ENCODE measurements around the gene DUSP12.
"Not testable (repeated sequence)": the region's sequence is repeated elsewhere in the genome, so short reads cannot be mapped to it uniquely, and the experiment has no call there.

Gene DUSP12

DNA sequence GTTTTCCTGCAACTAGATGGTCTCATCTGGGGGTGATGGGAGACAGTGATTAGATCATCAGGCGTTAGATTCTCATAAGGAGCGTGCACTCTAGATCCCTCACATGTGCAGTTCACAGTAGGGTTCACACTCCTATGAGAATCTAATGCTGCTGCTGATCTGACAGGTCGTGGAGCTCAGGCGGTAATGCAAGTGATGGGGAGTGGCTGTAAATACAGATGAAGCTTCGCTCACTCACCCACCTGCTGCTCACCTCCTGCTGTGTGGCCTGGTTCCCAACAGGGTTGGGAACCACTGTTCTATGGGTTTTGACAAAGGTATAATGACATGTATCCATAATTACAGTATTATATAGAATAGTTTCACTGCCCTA, 20.1 kb downstream of the DUSP12 start:
- not testable (repeated sequence) for DNase-seq (ENCODE audit: low spot score); FAIRE-seq

- FAIRE-seq: no peak
These were observed 20.7 kb downstream of the DUSP12 start for GRCh38 chr1:161770250-161770649.

GRCh38 chr1:161771161-161771560, 21.6 kb downstream of the DUSP12 start:
- DNase-seq (ENCODE audit: low spot score) (no peak), FAIRE-seq (no peak)

More at GRCh38 chr1:161770250-161770649, 20.7 kb downstream of the DUSP12 start:
- DNase-seq (ENCODE audit: low spot score): no peak

GRCh38 chr1:161771973-161772372, 22.4 kb downstream of the DUSP12 start:
- DNase-seq (ENCODE audit: low spot score) (no peak), FAIRE-seq (no peak)

GRCh38 chr1:161772397-161772796, 22.8 kb downstream of the DUSP12 start:
- DNase-seq (ENCODE audit: low spot score) (no peak), FAIRE-seq (no peak)

GRCh38 chr1:161773791-161774190, 24.2 kb downstream of the DUSP12 start:
- DNase-seq (ENCODE audit: low spot score) (no peak), FAIRE-seq (no peak)

DNA sequence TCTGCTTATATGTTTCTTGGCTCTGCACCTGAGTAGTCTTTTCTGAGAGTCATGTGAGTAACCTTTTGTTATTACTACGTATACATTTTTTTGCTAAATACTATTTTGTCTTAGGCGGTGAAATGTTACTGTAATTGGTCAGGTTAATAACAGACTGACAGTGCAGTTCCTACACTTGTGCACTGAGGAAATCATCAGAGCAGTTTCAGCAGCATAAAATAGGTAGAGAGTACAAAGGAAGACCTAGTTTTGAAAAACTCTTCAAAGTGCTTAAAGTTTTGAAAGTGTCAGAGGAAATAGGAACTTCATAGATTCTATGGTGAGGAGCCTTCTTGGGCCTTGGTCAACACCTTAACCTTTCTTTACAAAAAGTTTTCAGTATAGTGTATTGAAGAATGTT, 27.7 kb downstream of the DUSP12 start:
- FAIRE-seq: no peak
- DNase-seq (ENCODE audit: low spot score): no peak

DNA sequence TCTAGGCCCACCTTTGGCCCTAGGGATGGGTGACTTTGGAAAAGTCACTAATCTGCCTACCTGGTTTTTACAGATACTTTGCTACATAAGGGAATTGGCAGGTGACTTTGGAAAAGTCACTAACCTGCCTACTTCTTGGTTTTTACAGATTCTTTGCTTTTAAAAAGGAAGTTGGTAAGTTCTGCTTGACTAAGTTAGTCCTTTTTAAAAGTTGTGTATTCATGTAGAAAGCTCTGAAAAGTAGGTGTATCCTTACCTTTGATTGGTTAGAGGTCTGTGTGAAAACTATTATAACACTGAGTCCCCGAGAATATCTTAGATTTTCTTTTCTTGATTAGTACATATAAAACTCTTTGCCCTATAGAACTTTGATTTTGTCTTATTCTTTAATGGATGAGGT, 28.9 kb downstream of the DUSP12 start:
- DNase-seq (ENCODE audit: low spot score) (no peak), FAIRE-seq (no peak)

GRCh38 chr1:161779393-161779792, 29.8 kb downstream of the DUSP12 start:
- FAIRE-seq (no peak), DNase-seq (ENCODE audit: low spot score) (no peak)

GRCh38 chr1:161781995-161782394, 32.4 kb downstream of the DUSP12 start:
- DNase-seq (ENCODE audit: low spot score) (no peak), FAIRE-seq (no peak)

GRCh38 chr1:161782886-161783285, 33.3 kb downstream of the DUSP12 start:
- FAIRE-seq: no peak
- DNase-seq (ENCODE audit: low spot score): no peak

DNA sequence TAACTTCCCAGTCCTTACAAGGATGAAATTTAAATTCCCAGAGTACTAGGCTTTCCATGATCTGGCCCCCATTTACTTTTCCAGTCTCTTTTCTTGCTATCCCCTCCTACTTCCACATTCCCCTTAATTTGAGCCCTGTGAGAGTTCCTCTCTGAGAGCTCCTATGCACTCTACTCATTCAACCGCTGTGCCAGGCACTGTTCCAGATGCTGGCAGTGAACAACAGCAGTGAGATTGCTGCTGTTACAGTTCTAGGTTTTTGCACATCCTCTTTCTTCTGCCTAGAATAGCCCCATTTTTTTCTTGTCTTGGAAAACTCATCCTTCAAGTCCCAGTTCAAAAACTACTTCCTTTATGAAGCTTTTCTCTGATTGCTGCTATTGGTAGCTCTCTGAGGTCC, 35.4 kb downstream of the DUSP12 start:
- DNase-seq (ENCODE audit: low spot score): no peak
- no peak for FAIRE-seq

DNA sequence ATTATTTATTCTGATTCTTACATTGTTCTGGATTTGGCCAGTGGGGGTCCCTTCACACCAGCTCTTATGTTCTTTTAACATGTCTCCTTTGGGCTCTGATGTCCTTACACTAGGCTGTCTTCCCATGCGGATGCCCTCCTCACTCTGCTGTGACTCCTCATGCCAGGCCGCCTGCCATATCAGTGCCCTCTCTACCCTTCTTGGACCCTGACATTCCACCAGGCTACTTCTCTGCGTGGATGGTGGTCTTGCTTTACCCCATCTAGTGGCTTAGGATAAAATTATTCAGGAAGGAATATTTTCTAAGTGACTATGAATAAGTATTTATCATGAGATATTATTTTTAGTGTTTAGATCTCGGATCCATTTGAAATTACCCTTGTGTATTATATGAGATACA, 37.8 kb downstream of the DUSP12 start:
- FAIRE-seq: no peak
- no peak for DNase-seq (ENCODE audit: low spot score)

DNA sequence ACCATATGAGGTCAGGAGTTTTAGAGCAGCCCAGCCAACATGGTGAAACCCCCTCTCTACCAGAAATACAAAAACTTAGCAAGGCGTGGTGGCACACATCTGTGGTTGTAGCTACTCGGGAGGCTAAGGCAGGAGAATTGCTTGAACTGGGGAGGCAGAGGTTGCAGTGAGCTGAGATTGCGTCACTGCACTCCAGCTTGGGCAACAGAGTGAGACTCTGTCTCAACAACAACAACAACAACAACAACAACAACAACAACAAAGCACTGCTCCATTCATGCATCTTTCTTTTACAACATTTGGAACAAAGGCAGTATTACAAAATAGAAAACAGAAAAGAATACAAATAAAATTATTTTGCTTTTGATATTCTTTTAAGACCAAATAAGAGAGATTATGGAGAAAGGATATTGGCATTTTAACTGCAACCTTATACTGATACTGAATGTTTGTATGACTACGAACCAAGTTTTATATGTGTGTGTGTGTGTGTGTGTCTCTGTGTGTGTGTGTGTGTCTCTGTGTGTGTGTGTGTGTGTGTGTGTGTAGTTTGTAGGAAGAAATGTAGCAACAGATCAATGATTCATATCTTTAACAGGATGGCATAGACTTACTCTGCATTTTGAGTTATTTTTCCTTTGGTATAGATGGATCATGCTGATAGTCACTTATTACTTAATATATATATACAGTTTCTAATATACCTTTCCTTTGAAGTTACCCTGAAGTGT, 41.2 kb downstream of the DUSP12 start:
- DNase-seq (ENCODE audit: low spot score): no peak
- FAIRE-seq: no peak

GRCh38 chr1:161791904-161792655, 42.5 kb downstream of the DUSP12 start:
- DNase-seq (ENCODE audit: low spot score): no peak
- FAIRE-seq: no peak

- FAIRE-seq (no peak), DNase-seq (ENCODE audit: low spot score) (peak; percentile 48)
These were observed 43.2 kb downstream of the DUSP12 start for GRCh38 chr1:161792740-161793139.

- no peak for FAIRE-seq
- DNase-seq (ENCODE audit: low spot score): no peak
These were observed 50.2 kb downstream of the DUSP12 start for GRCh38 chr1:161799792-161800191.

DNA sequence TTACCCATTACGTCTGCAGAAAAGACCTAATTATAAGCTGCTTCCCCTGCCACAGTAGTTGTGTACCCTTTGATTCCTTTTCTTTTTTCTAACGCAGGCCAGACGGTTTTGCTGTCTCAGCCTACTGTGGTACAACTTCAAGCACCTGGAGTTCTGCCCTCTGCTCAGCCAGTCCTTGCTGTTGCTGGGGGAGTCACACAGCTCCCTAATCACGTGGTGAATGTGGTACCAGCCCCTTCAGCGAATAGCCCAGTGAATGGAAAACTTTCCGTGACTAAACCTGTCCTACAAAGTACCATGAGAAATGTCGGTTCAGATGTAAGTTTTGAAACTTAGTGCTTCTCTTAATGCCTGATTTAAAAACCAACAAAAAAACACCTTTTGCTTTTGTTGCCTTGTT, 52.4 kb downstream of the DUSP12 start:
- FAIRE-seq: no peak

GRCh38 chr1:161803181-161803580, 53.6 kb downstream of the DUSP12 start:
- DNase-seq (ENCODE audit: low spot score): no peak
- FAIRE-seq: no peak

More for the DNA sequence above, 52.4 kb downstream of the DUSP12 start:
- no peak for DNase-seq (ENCODE audit: low spot score)

- FAIRE-seq (no peak), DNase-seq (ENCODE audit: low spot score) (no peak)
These were observed 56.0 kb downstream of the DUSP12 start for GRCh38 chr1:161805399-161806197.

Measured in urothelium cell line (cell line).